ENCODE measurements around the gene CACNA2D4.
"Not testable (repeated sequence)": the region's sequence is repeated elsewhere in the genome, so short reads cannot be mapped to it uniquely, and the experiment has no call there.

Gene CACNA2D4

GRCh38 chr12:1918081-1918883, at the start of gene CACNA2D4:
CACNA2D4 (minus strand) TSS chr12:1918652; CDS start chr12:1918473, 179 bp downstream.
- no peak for DNase-seq (ENCODE audit: low read depth, low spot score)

- no peak for DNase-seq (ENCODE audit: low read depth, low spot score)
Observed at GRCh38 chr12:1966561-1967226, 48.2 kb upstream of the CACNA2D4 start.

GRCh38 chr12:1965916-1966315, 47.5 kb upstream of the CACNA2D4 start:
- DNase-seq (ENCODE audit: low read depth, low spot score), result no peak

- DNase-seq (ENCODE audit: low read depth, low spot score), result no peak
Observed at GRCh38 chr12:1962051-1963020, 43.9 kb upstream of the CACNA2D4 start.

- no peak for DNase-seq (ENCODE audit: low read depth, low spot score)
Observed at GRCh38 chr12:1956716-1957115, 38.3 kb upstream of the CACNA2D4 start.

GRCh38 chr12:1949771-1950470, 31.5 kb upstream of the CACNA2D4 start:
- no peak for DNase-seq (ENCODE audit: low read depth, low spot score)

- no peak for DNase-seq (ENCODE audit: low read depth, low spot score)
Observed at GRCh38 chr12:1948883-1949282, 30.4 kb upstream of the CACNA2D4 start.

- DNase-seq (ENCODE audit: low read depth, low spot score), result no peak
Observed at GRCh38 chr12:1947081-1947480, 28.6 kb upstream of the CACNA2D4 start.

- DNase-seq (ENCODE audit: low read depth, low spot score), result no peak
Observed at GRCh38 chr12:1946296-1946695, 27.8 kb upstream of the CACNA2D4 start.

- DNase-seq (ENCODE audit: low read depth, low spot score), result not testable (repeated sequence)
Observed at GRCh38 chr12:1945502-1945901, 27.1 kb upstream of the CACNA2D4 start.

GRCh38 chr12:1939801-1940607, 21.6 kb upstream of the CACNA2D4 start:
- no peak for DNase-seq (ENCODE audit: low read depth, low spot score)

GRCh38 chr12:1939331-1939730, 20.9 kb upstream of the CACNA2D4 start:
- DNase-seq (ENCODE audit: low read depth, low spot score), result no peak

GRCh38 chr12:1937481-1938224, 19.2 kb upstream of the CACNA2D4 start:
- no peak for DNase-seq (ENCODE audit: low read depth, low spot score)

- no peak for DNase-seq (ENCODE audit: low read depth, low spot score)
Observed at GRCh38 chr12:1936406-1937320, 18.2 kb upstream of the CACNA2D4 start.

- DNase-seq (ENCODE audit: low read depth, low spot score), result no peak
Observed at GRCh38 chr12:1935700-1936378, 17.4 kb upstream of the CACNA2D4 start.

- DNase-seq (ENCODE audit: low read depth, low spot score), result no peak
Observed at GRCh38 chr12:1935242-1935641, 16.8 kb upstream of the CACNA2D4 start.

- DNase-seq (ENCODE audit: low read depth, low spot score), result no peak
Observed at GRCh38 chr12:1934831-1935230, 16.4 kb upstream of the CACNA2D4 start.

GRCh38 chr12:1934068-1934467, 15.6 kb upstream of the CACNA2D4 start:
- no peak for DNase-seq (ENCODE audit: low read depth, low spot score)

Measured in iPS DF 19.7 (cell line).